DMS53 (cell line): ENCODE measurements around the gene WWOX.

Source experiments
- DNase-seq: peaks from one replicate; lab custom pipeline; 2025; lab: John Stamatoyannopoulos, UW

Gene WWOX

GRCh38 chr16:78764478-78764877 lies 665.0 kb downstream of the WWOX start:
- no peak for DNase-seq

GRCh38 chr16:78768226-78768625 lies 668.8 kb downstream of the WWOX start:
- no peak for DNase-seq

- DNase-seq: no peak
Measured at GRCh38 chr16:78768718-78769117, 669.3 kb downstream of the WWOX start.

- DNase-seq: peak; percentile 81
Measured at GRCh38 chr16:78770353-78771091, 671.1 kb downstream of the WWOX start.

GRCh38 chr16:78773291-78773702 lies 673.8 kb downstream of the WWOX start:
- DNase-seq: no peak

- no peak for DNase-seq
Measured at GRCh38 chr16:78773706-78774105, 674.3 kb downstream of the WWOX start.

GRCh38 chr16:78775161-78775561 lies 675.7 kb downstream of the WWOX start:
- no peak for DNase-seq

- DNase-seq: no peak
Measured at GRCh38 chr16:78778101-78779004, 678.9 kb downstream of the WWOX start.

GRCh38 chr16:78780808-78781207 lies 681.4 kb downstream of the WWOX start:
- DNase-seq: no peak

- no peak for DNase-seq
Measured at GRCh38 chr16:78782572-78782971, 683.1 kb downstream of the WWOX start.

- no peak for DNase-seq
Measured at GRCh38 chr16:78783570-78784079, 684.2 kb downstream of the WWOX start.

GRCh38 chr16:78784771-78785170 lies 685.3 kb downstream of the WWOX start:
- peak; percentile 5 for DNase-seq

GRCh38 chr16:78785218-78785617 lies 685.8 kb downstream of the WWOX start:
- DNase-seq: peak; percentile 34

- no peak for DNase-seq
Measured at GRCh38 chr16:78786635-78787034, 687.2 kb downstream of the WWOX start.

- no peak for DNase-seq
Measured at GRCh38 chr16:78788276-78788675, 688.8 kb downstream of the WWOX start.

GRCh38 chr16:78788696-78789095 lies 689.2 kb downstream of the WWOX start:
- no peak for DNase-seq

- no peak for DNase-seq
Measured at GRCh38 chr16:78789561-78789960, 690.1 kb downstream of the WWOX start.

GRCh38 chr16:78791011-78791410 lies 691.6 kb downstream of the WWOX start:
- no peak for DNase-seq

GRCh38 chr16:78791926-78792325 lies 692.5 kb downstream of the WWOX start:
- DNase-seq: no peak

- DNase-seq: no peak
Measured at GRCh38 chr16:78792952-78793351, 693.5 kb downstream of the WWOX start.

- DNase-seq: no peak
Measured at GRCh38 chr16:78794581-78795250, 695.3 kb downstream of the WWOX start.

GRCh38 chr16:78795433-78795832 lies 696.0 kb downstream of the WWOX start:
- no peak for DNase-seq
